ENCODE measurements around the gene SPDYE3.
"Not testable (repeated sequence)": the region's sequence is repeated elsewhere in the genome, so short reads cannot be mapped to it uniquely, and the experiment has no call there.

The SPDYE3 gene

GRCh38 chr7:100349757-100350156, 42.3 kb downstream of the SPDYE3 start:
- Histone ChIP-seq H3K4me2 (no peak overlapping the region), H2AFZ (ENCODE audit: low read depth) (no peak overlapping the region), H3K4me1 (ENCODE audit: low read depth, poor library complexity, severe bottlenecking) (peaks cover 7% of the 10 kb centered on the region), H3K4me3 (IDR thresholded peaks at IDR 0.05; ENCODE audit: insufficient read depth, low read depth, low read length) (no peak overlapping the region), H3K27ac (no peak overlapping the region), H3K27me3 (ENCODE audit: insufficient read depth, low read depth) (no peaks in the 10 kb centered on the region), H3K79me2 (ENCODE audit: insufficient read depth, low read depth) (peaks cover 9% of the 10 kb centered on the region; the same call in 1 of the 2 replicates), H4K20me1 (ENCODE audit: insufficient read depth) (peaks cover 5% of the 10 kb centered on the region; the same call in 1 of the 2 replicates), H3K9ac (no peak overlapping the region), H3K36me3 (ENCODE audit: insufficient read depth) (peaks cover 10% of the 10 kb centered on the region)
- TF ChIP-seq CTCF (conservative IDR thresholded peaks at IDR 0.05; ENCODE audit: low read depth, low read length) = no peak

GRCh38 chr7:100351657-100352058, 44.2 kb downstream of the SPDYE3 start:
- Histone ChIP-seq H3K4me3 (IDR thresholded peaks at IDR 0.05; ENCODE audit: insufficient read depth, low read depth, low read length) (no peak overlapping the region), H3K79me2 (ENCODE audit: insufficient read depth, low read depth) (peaks cover 7% of the 10 kb centered on the region; the same call in 1 of the 2 replicates), H3K27ac (no peak overlapping the region), H3K4me2 (no peak overlapping the region), H3K27me3 (ENCODE audit: insufficient read depth, low read depth) (no peaks in the 10 kb centered on the region), H4K20me1 (ENCODE audit: insufficient read depth) (no peaks in the 10 kb centered on the region), H2AFZ (ENCODE audit: low read depth) (no peak overlapping the region), H3K4me1 (ENCODE audit: low read depth, poor library complexity, severe bottlenecking) (no peaks in the 10 kb centered on the region), H3K36me3 (ENCODE audit: insufficient read depth) (peaks cover 9% of the 10 kb centered on the region), H3K9ac (no peak overlapping the region)
- TF ChIP-seq CTCF (conservative IDR thresholded peaks at IDR 0.05; ENCODE audit: low read depth, low read length) = no peak

GRCh38 chr7:100352230-100352781, 44.8 kb downstream of the SPDYE3 start:
- H3K4me3 ChIP-seq (IDR thresholded peaks at IDR 0.05; ENCODE audit: insufficient read depth, low read depth, low read length); H3K4me1 ChIP-seq (ENCODE audit: low read depth, poor library complexity, severe bottlenecking); H4K20me1 ChIP-seq (ENCODE audit: insufficient read depth); H3K27me3 ChIP-seq (ENCODE audit: insufficient read depth, low read depth); H3K27ac ChIP-seq; H3K36me3 ChIP-seq (ENCODE audit: insufficient read depth); H3K79me2 ChIP-seq (ENCODE audit: insufficient read depth, low read depth); H3K9ac ChIP-seq; H2AFZ ChIP-seq (ENCODE audit: low read depth); H3K4me2 ChIP-seq: not testable (repeated sequence)

GRCh38 chr7:100352984-100353684, 45.6 kb downstream of the SPDYE3 start:
- TF ChIP-seq CTCF (conservative IDR thresholded peaks at IDR 0.05; ENCODE audit: low read depth, low read length) = no peak
- Histone ChIP-seq H3K27me3 (ENCODE audit: insufficient read depth, low read depth) (no peaks in the 10 kb centered on the region), H4K20me1 (ENCODE audit: insufficient read depth) (no peaks in the 10 kb centered on the region), H3K9ac (no peak overlapping the region), H3K4me1 (ENCODE audit: low read depth, poor library complexity, severe bottlenecking) (no peaks in the 10 kb centered on the region), H3K4me3 (IDR thresholded peaks at IDR 0.05; ENCODE audit: insufficient read depth, low read depth, low read length) (no peak overlapping the region), H3K4me2 (no peak overlapping the region), H2AFZ (ENCODE audit: low read depth) (no peak overlapping the region), H3K36me3 (ENCODE audit: insufficient read depth) (no peaks in the 10 kb centered on the region; the same call in 1 of the 2 replicates), H3K79me2 (ENCODE audit: insufficient read depth, low read depth) (no peaks in the 10 kb centered on the region), H3K27ac (no peak overlapping the region)

Measured in KMS-11 (cell line).